GM15510 (cell line): ENCODE data around the gene CFAP251.

ENCODE experiments used
- POLR2A ChIP-seq: IDR thresholded peaks from 3 replicates; pipeline ENCODE4 v1.6.1; 2011; ENCODE audit warnings: borderline replicate concordance; ENCODE audit not compliant: insufficient read length; ENCODE audit errors: extremely low read depth

CFAP251 gene

GRCh38 chr12:122001466-122002209 is 83.2 kb downstream of the CFAP251 start:
- no peak for TF ChIP-seq POLR2A

DNA sequence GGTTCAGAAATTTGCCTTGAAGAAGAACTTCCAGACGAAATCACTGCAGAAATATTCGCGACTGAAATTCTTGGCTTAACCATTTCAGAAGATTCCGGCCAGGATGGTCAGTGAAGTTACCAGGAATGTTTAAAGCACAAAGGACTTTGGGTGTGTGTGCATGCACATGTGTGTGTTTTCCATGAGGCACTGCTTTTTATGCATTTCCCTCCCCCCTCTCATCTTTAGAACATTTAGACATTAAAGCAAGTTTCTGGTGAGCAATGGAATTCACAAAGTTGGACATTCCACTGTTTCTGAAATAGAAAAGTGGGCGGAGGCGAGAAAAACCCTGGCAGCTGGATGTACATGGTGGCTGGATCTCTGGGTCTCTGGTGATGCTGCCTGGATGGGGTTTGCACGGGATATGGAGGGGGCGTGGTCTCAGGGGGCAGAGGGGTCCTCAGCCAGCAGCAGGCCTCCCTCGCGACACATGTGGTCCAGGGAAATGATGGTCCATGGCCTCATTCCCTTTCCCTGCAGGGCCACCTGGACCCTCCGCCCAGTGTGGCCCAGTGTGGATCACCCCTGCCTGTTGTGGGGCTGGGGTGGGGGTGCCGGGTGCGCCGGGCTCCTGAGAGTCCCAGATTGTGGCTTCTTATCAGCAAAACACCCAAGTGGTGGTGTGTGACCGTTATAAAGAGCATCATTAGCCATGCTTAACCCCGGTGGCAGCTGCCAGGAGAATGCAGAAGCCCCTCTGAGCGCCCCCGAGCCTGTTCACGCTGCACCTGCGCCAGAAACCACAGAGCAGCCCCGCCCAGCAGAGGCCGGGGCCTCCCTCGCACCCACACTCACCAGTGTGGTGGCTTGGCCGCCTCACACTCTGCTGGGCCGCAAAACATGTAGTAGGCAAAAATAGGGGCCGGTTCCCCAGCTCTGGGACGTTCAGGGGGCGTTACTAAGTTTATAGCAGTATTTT is 85.5 kb downstream of the CFAP251 start:
- no peak for TF ChIP-seq POLR2A

DNA sequence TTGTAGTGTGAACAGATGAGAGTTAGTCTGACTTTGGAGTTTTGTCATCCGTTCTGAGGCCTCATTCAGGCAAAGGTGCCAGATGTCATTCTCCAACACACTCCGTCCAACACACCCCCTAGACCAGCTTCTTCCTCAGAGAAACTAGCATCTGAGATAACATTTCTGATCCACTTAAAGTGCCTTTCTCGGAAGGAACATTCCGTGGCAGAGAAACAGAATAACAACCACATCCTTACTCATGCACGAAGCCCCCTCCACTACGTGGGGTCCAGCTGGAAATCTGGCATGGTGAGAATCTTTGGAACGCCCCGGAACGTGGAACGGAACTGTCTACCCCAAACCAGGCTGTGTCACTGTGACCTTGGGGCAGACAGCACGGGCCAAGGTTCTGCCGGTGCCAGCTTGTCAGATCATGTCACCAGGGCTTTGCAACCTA is 86.3 kb downstream of the CFAP251 start:
- no peak for TF ChIP-seq POLR2A

- TF ChIP-seq POLR2A, result no peak
Observed at GRCh38 chr12:122005252-122005776, 86.9 kb downstream of the CFAP251 start.

DNA sequence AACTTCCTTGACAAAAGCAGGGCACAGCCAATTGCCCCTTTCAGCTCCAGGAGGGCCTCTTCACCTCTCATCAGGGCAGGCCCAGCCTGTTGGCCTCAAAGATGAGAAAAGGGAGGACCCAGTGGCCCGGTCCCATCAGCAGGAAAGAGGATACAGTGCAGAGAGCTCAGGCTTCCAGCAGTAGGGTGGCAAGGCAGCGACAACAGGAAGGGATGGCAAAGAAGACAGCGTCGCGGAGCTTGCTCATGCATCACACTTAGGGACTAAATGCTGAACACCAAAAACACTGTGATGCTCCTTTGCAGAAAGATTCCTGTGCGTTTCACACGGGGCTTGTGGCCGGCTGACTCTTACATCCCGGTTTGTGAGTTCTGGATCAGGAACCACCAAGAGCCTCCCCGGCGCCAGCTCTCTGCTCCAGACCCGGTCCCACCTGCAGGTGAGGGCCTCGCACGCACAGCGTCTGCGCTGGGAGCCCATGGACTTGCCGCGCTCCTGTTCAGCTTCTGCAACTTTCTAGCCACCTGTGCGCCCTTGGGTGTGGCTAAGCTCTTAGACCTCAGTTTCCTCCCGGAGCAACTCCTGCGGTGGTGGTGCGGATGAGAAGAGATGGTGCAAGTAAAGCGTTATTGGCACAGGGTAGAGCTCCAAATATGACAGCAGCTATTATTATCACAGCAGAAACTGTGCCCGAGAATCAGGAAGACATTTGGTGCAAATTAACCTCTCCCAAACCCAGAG is 88.0 kb downstream of the CFAP251 start:
- no peak for TF ChIP-seq POLR2A

DNA sequence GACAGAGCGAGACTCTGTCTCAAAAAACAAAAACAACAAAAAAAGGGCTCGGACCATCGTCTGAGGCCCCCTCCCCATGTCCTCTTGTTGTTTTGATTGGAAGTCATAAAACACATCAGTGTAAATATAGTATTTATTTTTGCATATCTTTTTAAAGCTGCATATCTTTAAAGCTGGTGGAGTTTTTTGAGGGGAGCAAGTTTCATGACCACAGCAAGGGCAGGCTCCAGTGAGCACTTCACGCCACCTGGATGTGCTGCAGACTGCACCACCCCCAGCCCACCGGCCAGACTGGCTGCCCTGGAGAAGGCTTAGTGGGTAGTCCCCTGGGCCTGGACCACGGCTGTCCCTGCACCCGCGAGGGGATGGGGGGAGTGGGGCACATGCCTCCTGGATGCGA is 91.3 kb downstream of the CFAP251 start:
- TF ChIP-seq POLR2A, result no peak

DNA sequence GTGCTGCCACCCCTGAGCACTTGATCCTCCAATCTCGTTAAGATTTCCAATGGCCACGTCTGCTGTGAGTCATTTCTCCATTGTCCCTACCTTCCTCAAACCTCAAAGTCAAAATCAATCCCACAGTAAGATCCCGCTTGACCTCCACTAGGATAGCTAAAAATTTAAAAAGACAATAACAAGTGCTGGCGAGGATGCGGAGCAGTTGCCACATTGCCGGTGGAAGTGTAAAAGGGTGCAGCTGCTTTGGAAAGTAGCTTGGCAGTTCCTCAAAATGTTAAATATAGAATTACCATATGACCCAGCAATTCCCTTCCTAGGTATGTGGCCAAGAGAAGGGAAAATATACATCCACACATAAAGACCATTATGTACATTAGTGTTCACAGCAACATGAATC is 93.8 kb downstream of the CFAP251 start:
- TF ChIP-seq POLR2A, result no peak

GRCh38 chr12:122013136-122013535 is 94.7 kb downstream of the CFAP251 start:
- TF ChIP-seq POLR2A, result no peak

GRCh38 chr12:122013791-122014590 is 95.6 kb downstream of the CFAP251 start:
- TF ChIP-seq POLR2A, result no peak

DNA sequence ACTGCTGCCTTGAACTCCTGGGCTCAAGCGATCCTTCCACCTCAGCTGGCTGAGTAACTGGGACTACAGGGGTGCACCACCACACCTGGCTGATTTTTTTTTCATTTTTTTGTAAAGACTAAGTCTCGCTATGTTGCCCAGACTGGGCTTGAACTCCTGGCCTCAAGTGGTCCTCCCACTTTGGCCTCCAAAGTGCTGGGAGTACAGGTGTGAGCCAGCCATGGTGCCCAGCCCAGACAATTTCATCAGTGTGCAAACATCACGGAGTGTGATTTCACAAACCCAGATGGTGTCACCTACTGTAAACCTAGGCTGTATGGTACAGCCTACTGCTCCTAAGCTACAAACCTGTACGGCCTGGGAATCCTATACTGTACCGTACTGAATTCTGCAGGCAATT is 96.4 kb downstream of the CFAP251 start:
- no peak for TF ChIP-seq POLR2A

GRCh38 chr12:122018457-122018856 is 100.1 kb downstream of the CFAP251 start:
- TF ChIP-seq POLR2A, result no peak

GRCh38 chr12:122018937-122019336 is 100.5 kb downstream of the CFAP251 start:
- TF ChIP-seq POLR2A, result no peak

GRCh38 chr12:122020795-122021192 is 102.4 kb downstream of the CFAP251 start:
- TF ChIP-seq POLR2A, result no peak
